ACC112 (cell line): ENCODE results near the gene RCC2.
"Not testable (repeated sequence)": the region's sequence is repeated elsewhere in the genome, so short reads cannot be mapped to it uniquely, and the experiment has no call there.

Source experiments
- H2AFZ ChIP-seq: fragments of 200-600 bp; sonication (generic); one replicate; pipeline ENCODE4 v1.6.0; 2017; ENCODE audit warnings: antibody characterized with exemption, low read length; ENCODE audit not compliant: unreplicated experiment
- H3K27ac ChIP-seq: fragments of 200-600 bp; sonication (generic); 2 replicates; pipeline ENCODE4 v1.5.1; 2014; ENCODE audit warnings: low read depth, mild to moderate bottlenecking, antibody characterized with exemption, low read length, moderate library complexity
- H3K27me3 ChIP-seq: fragments of 200-600 bp; sonication (generic); 2 replicates; pipeline ENCODE4 v1.6.1; 2014; ENCODE audit warnings: mild to moderate bottlenecking, antibody characterized with exemption, low read length, moderate library complexity, mixed read lengths; ENCODE audit not compliant: insufficient read depth
- H3K36me3 ChIP-seq: fragments of 200-600 bp; sonication (generic); 2 replicates; pipeline ENCODE4 v1.6.1; 2016; ENCODE audit warnings: mild to moderate bottlenecking, antibody characterized with exemption, low read length, moderate library complexity, mixed read lengths; ENCODE audit not compliant: insufficient read depth
- H3K4me1 ChIP-seq: fragments of 200-600 bp; sonication (generic); one replicate; pipeline ENCODE4 v1.6.1; 2016; ENCODE audit warnings: low read length, mixed read lengths; ENCODE audit not compliant: insufficient read depth, unreplicated experiment, control insufficient read depth
- H3K4me3 ChIP-seq: fragments of 200-600 bp; sonication (generic); 2 replicates; pipeline ENCODE4 v1.5.1; 2014; ENCODE audit warnings: mild to moderate bottlenecking, low read depth, low read length
- H3K79me2 ChIP-seq: fragments of 200-600 bp; sonication (generic); one replicate; pipeline ENCODE4 v1.6.0; 2016; ENCODE audit warnings: low read length; ENCODE audit not compliant: control insufficient read depth, unreplicated experiment, insufficient read depth

The RCC2 gene

GRCh38 chr1:17439250-17440073, at the start of gene RCC2:
RCC2 (minus strand) TSS chr1:17439677; CDS start chr1:17438514, 1,163 bp downstream.
- H3K36me3 ChIP-seq, result peaks cover 3% of the 10 kb centered on the region; the same call in 1 of the 2 replicates
- H3K79me2 ChIP-seq, result peaks cover 41% of the 10 kb centered on the region
- no peaks in the 10 kb centered on the region for H3K27me3 ChIP-seq
- H3K27ac ChIP-seq, result peak within 1 kb of the TSS; percentile 87
- peak within 1 kb of the TSS; percentile 96 for H3K4me3 ChIP-seq
- peak within 1 kb of the TSS; percentile 92 for H2AFZ ChIP-seq
- H3K4me1 ChIP-seq, result peaks cover 29% of the 10 kb centered on the region

- no peak overlapping the region for H3K27ac ChIP-seq
- peaks cover 8% of the 10 kb centered on the region for H3K4me1 ChIP-seq
- no peaks in the 10 kb centered on the region for H3K79me2 ChIP-seq
- no peak overlapping the region for H3K4me3 ChIP-seq
- H3K27me3 ChIP-seq, result no peaks in the 10 kb centered on the region; the same call in 1 of the 2 replicates
- H3K36me3 ChIP-seq, result no peaks in the 10 kb centered on the region
- no peak overlapping the region for H2AFZ ChIP-seq
These were observed 46.8 kb upstream of the RCC2 start for GRCh38 chr1:17486242-17486641.

GRCh38 chr1:17485281-17485680, 45.8 kb upstream of the RCC2 start:
- H3K27ac ChIP-seq, result no peak overlapping the region
- H3K36me3 ChIP-seq, result no peaks in the 10 kb centered on the region
- no peak overlapping the region for H2AFZ ChIP-seq
- peaks cover 8% of the 10 kb centered on the region for H3K4me1 ChIP-seq
- H3K27me3 ChIP-seq, result no peaks in the 10 kb centered on the region; the same call in 1 of the 2 replicates
- no peaks in the 10 kb centered on the region for H3K79me2 ChIP-seq
- no peak overlapping the region for H3K4me3 ChIP-seq

- H3K27me3 ChIP-seq, H3K4me3 ChIP-seq, H3K79me2 ChIP-seq, H2AFZ ChIP-seq, H3K4me1 ChIP-seq, H3K36me3 ChIP-seq, H3K27ac ChIP-seq: not testable (repeated sequence)
These were observed 42.5 kb upstream of the RCC2 start for GRCh38 chr1:17481981-17482380.

- H3K79me2 ChIP-seq, result no peaks in the 10 kb centered on the region
- no peak overlapping the region for H3K4me3 ChIP-seq
- H2AFZ ChIP-seq, result no peak overlapping the region
- no peaks in the 10 kb centered on the region; the same call in 1 of the 2 replicates for H3K27me3 ChIP-seq
- no peaks in the 10 kb centered on the region for H3K4me1 ChIP-seq
- no peaks in the 10 kb centered on the region for H3K36me3 ChIP-seq
- H3K27ac ChIP-seq, result no peak overlapping the region
These were observed 41.4 kb upstream of the RCC2 start for GRCh38 chr1:17480846-17481245.

GRCh38 chr1:17475752-17476151, 36.3 kb upstream of the RCC2 start:
- Histone ChIP-seq H3K79me2 (no peaks in the 10 kb centered on the region), H3K27me3 (no peaks in the 10 kb centered on the region), H3K36me3 (no peaks in the 10 kb centered on the region), H3K4me3 (no peak overlapping the region), H3K27ac (no peak overlapping the region), H2AFZ (no peak overlapping the region), H3K4me1 (no peaks in the 10 kb centered on the region)

- not testable (repeated sequence) for H3K4me1 ChIP-seq, H3K79me2 ChIP-seq, H2AFZ ChIP-seq, H3K36me3 ChIP-seq, H3K4me3 ChIP-seq, H3K27ac ChIP-seq, H3K27me3 ChIP-seq
These were observed 35.5 kb upstream of the RCC2 start for GRCh38 chr1:17474836-17475555.

GRCh38 chr1:17472814-17473213, 33.3 kb upstream of the RCC2 start:
- no peaks in the 10 kb centered on the region for H3K79me2 ChIP-seq
- no peak overlapping the region for H2AFZ ChIP-seq
- H3K36me3 ChIP-seq, result no peaks in the 10 kb centered on the region
- H3K4me3 ChIP-seq, result no peak overlapping the region
- no peak overlapping the region for H3K27ac ChIP-seq
- no peaks in the 10 kb centered on the region for H3K4me1 ChIP-seq
- no peaks in the 10 kb centered on the region for H3K27me3 ChIP-seq

GRCh38 chr1:17471393-17471792, 31.9 kb upstream of the RCC2 start:
- no peaks in the 10 kb centered on the region for H3K4me1 ChIP-seq
- no peak overlapping the region for H2AFZ ChIP-seq
- no peaks in the 10 kb centered on the region for H3K36me3 ChIP-seq
- H3K79me2 ChIP-seq, result no peaks in the 10 kb centered on the region
- H3K27me3 ChIP-seq, result no peaks in the 10 kb centered on the region
- no peak overlapping the region for H3K27ac ChIP-seq
- H3K4me3 ChIP-seq, result no peak overlapping the region

- Histone ChIP-seq H2AFZ (no peak overlapping the region), H3K36me3 (no peaks in the 10 kb centered on the region), H3K4me3 (no peak overlapping the region), H3K79me2 (no peaks in the 10 kb centered on the region), H3K27ac (no peak overlapping the region), H3K27me3 (no peaks in the 10 kb centered on the region), H3K4me1 (no peaks in the 10 kb centered on the region)
These were observed 30.7 kb upstream of the RCC2 start for GRCh38 chr1:17470021-17470799.
